Esophagus (tissue), 2 donors: ENCODE data around the gene CCHCR1. TPM values are rescaled to one million over a fixed set of nuclear protein-coding genes. Genes with fewer than 3 reads are reported as not detected.
A peak's percentile ranks its signal among the peaks of the same experiment; 100 is the strongest.

ENCODE experiments used
- H3K27ac ChIP-seq, 2 donors: one replicate each; pipeline ENCODE4 v1.5.1; 2013; ENCODE audit warnings: low read depth in 2 of 2, mild to moderate bottlenecking in 2 of 2, inconsistent platforms in 1 of 2, low read length in 1 of 2, moderate library complexity in 1 of 2
- H3K27me3 ChIP-seq, 2 donors: one replicate each; pipeline ENCODE4 v1.6.1; 2013; ENCODE audit warnings: low read length in 2 of 2, control low read depth in 1 of 2, mild to moderate bottlenecking in 1 of 2; ENCODE audit not compliant: insufficient read depth in 2 of 2, control insufficient read depth in 1 of 2
- H3K36me3 ChIP-seq, 2 donors: one replicate each; pipeline ENCODE4 v1.6.1; 2013; ENCODE audit warnings: low read length in 1 of 2; ENCODE audit not compliant: control insufficient read depth in 2 of 2, insufficient read depth in 2 of 2
- H3K4me1 ChIP-seq, 2 donors: one replicate each; pipeline ENCODE4 v1.6.1; 2013; ENCODE audit warnings: low read length in 1 of 2; ENCODE audit not compliant: control insufficient read depth in 2 of 2, insufficient read depth in 2 of 2
- H3K4me3 ChIP-seq, 2 donors: one replicate each; pipeline ENCODE4 v1.5.1; 2013; ENCODE audit warnings: low read length in 2 of 2, mild to moderate bottlenecking in 2 of 2, low read depth in 1 of 2, moderate library complexity in 1 of 2
- H3K9me3 ChIP-seq, 2 donors: one replicate each; pipeline ENCODE4 v1.6.1; 2013; ENCODE audit warnings: mild to moderate bottlenecking in 2 of 2, low read depth in 1 of 2, low read length in 1 of 2, moderate library complexity in 1 of 2; ENCODE audit not compliant: control insufficient read depth in 2 of 2, insufficient read depth in 1 of 2
- WGBS, 2 donors: extraction: QIAGEN DNeasy Blood & Tissue Kit; methylation state at CpG; one replicate each; pipeline ENCODE4 v1.1.7; 2013; 5-methylcytosine and 5-hydroxymethylcytosine counted together
- polyA plus RNA-seq, 2 donors: library from polyadenylated mRNA; stranded (reverse); fragments of 200-250 nt; gene quantifications; one replicate each; pipeline ENCODE4 v1.2.3, GENCODE V29; 2013
- donor health status: healthy with polysubstance abuse.
- donor health status: Bipolar disorder and iron deficiency.

CCHCR1 gene
- polyA plus RNA-seq, 2 donors, result 10.5 to 15.4 TPM

DNA sequence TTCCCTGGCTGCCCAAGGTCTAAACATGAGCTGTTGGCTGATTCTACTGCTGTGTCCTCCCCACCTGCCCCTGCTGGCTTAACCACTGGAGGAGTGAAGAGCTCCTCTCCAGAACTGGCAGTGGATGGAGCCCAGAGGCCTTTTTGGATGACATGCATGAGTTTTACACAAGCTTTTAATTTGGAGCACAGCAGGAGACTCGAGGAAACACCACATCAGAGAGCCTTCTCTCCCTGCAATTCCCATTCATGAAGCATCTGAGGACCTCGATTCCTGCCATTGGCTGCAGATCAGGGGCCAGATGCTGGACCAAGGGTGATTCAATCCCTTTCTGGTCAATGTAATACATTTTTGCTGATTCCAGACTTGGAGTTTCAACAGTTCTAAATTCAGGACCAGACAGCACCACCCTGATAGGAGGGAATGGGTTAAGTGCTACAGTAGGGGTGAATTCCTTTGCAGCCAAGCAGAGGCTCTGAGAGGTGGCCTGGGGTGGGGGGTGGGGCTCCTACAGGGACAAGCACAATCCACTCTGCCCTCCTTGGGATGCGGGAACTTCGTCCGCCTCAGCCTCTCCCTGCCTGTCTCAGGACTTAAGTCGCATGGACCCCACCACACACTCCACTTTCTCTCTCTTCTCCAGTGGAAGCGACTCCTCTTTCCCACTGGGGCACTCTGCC is 43.6 kb downstream of the CCHCR1 start:
- Histone ChIP-seq H3K4me1 (peaks cover 2 to 17% of the 10 kb centered on the region in 2 donors), H3K9me3 (no peaks in the 10 kb centered on the region), H3K27ac (peak overlapping the region; percentile 51 to 87), H3K27me3 (no peaks in the 10 kb centered on the region), H3K4me3 (no peak overlapping the region), H3K36me3 (no peaks in the 10 kb centered on the region)
- 44 to 53% methylated on average over 6 to 7 of the region's 7 CpGs for WGBS, 2 donors

DNA sequence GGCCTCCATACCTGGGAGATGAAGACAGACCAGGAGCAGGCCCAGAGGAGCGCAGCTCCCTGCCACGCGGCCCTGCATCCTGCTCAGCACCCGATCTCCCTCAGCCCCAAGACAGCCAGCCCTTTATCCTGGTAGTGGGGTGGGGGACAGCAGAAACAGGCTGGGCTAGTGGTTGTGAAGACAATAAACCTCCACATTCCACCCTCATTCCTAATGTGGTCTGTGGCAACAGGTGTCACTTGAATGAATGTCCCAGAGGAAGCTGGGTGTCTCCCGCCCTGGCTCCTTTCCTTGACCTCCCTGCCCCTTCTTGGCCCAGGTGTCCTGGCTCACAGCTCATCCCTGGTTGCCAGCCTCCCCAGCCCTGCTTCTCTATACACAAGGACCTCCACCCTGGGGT is 45.1 kb downstream of the CCHCR1 start, which contains the start of gene C6orf15:
TSS of gene C6orf15 (minus strand) at position 98 of the 400 bp plus-strand sequence. CDS start at position 78, 20 bp downstream.
- H3K27me3 ChIP-seq, result no peaks in the 10 kb centered on the region
- H3K4me3 ChIP-seq, result no peak within 1 kb of the TSS
- H3K36me3 ChIP-seq, result no peaks in the 10 kb centered on the region
- H3K4me1 ChIP-seq, result peaks cover 2 to 17% of the 10 kb centered on the region in 2 donors
- H3K27ac ChIP-seq, result no peak within 1 kb of the TSS
- no peaks in the 10 kb centered on the region for H3K9me3 ChIP-seq
- WGBS, 2 donors, result 95 to 96% methylated on average over 5 of the region's 5 CpGs

DNA sequence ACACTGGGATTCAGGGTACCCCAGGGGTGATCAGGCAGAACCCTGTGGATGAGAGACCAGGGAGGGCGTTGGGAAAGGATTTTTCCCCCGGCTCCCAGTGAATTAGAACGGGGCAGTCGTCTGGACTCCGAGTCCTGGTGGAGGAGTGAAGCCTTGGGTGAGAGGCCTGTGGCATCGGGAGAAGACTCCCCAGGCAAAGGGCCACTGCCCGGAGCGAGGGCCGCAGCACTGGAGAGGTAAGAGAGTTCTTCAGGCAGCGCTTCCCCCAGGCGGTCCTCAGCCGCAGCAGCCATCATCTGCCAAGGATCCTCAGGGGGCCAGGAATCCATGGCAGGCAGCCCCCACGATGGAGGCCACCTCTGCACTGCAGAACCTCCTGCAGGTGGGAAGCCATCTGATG is 45.9 kb downstream of the CCHCR1 start:
- 88% methylated on average over 13 of the region's 13 CpGs for WGBS, 2 donors
- no peak overlapping the region for H3K27ac ChIP-seq
- H3K9me3 ChIP-seq, result no peaks in the 10 kb centered on the region
- H3K4me3 ChIP-seq, result no peak overlapping the region
- peaks cover 2 to 14% of the 10 kb centered on the region in 2 donors for H3K4me1 ChIP-seq
- H3K36me3 ChIP-seq, result no peaks in the 10 kb centered on the region
- no peaks in the 10 kb centered on the region for H3K27me3 ChIP-seq

DNA sequence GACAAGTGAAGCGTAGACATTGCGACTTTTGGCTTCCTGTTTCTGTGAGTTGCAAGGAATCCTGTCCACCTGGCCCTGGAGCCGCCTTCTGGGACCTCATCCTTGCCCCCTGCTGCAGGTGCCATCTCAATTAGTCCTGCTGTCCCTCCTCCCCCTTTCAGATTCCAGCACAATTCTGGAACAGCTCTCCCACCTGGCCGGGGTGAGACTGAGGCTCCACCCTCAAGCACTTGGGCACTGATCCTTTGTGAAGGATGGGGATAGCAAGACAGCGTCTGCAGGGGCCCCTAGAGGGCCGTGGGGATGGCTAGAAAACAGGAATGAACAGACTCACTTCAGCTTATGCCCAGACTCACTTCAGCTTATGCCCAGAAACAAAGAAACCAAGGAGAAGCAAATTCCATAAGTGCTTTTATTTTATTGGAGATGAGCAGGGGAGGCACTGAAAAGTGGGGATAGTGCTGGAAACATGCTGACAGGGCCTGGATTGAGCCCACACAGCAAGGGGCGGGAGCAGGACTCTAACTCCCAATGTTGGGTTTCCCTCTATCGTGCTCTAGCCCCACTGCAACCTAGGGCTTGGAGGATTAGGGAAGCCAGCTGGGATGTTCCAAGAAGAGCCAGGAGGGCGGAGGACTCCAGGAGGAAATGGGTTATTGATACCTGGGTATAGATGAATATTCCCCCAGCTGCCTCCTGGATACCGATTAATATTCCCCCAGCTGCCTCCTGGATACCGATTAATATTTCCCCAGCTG is 46.6 kb downstream of the CCHCR1 start:
- Histone ChIP-seq H3K4me3 (no peak overlapping the region), H3K36me3 (no peaks in the 10 kb centered on the region), H3K4me1 (peaks cover 2 to 12% of the 10 kb centered on the region in 2 donors), H3K27me3 (no peaks in the 10 kb centered on the region), H3K9me3 (no peaks in the 10 kb centered on the region), H3K27ac (no peak overlapping the region)
- WGBS, 2 donors, result 70 to 78% methylated on average over 11 of the region's 11 CpGs

DNA sequence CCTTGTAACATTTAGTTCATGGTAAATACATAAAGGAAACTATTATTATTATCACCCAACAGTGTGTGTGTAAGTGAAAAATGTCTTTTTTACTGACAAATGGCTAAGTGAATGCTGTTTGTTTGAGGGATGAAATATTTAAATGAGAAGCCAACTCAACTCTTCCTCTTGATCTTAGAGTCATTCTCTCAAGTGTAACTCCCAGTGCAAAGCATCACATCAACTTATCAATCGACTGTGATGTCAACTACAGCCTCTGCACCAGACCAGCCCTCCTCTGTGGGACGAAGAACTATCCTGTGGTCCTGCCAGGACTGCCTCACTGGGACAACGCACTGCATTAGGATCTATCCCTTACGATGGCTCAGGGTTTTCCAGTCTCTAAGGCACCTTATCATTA is 50.5 kb downstream of the CCHCR1 start:
- 71 to 74% methylated on average over 4 of the region's 4 CpGs for WGBS, 2 donors
- Histone ChIP-seq H3K27me3 (no peaks in the 10 kb centered on the region), H3K4me1 (peaks cover 0 to 3% of the 10 kb centered on the region in 2 donors), H3K27ac (no peak overlapping the region), H3K4me3 (no peak overlapping the region), H3K9me3 (no peaks in the 10 kb centered on the region), H3K36me3 (no peaks in the 10 kb centered on the region)

DNA sequence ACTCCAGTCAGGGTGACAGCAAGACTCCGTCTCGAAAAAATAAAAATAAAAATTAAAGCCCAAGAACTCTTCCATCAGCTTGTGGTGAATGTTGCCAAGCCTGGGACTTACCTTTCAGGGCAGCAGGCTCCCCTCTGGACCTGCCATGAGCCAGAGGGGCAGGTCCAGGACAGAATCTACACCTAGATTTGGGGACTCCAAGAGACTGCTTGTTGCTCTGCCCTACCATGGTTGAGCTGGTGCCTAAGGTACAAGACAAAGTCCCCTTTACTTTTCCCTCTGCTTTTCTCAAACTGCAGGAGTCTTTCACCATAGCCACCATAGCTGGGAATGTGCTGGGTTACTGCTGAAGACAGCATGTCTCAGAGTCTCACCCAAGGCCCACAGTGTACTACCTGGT is 54.5 kb downstream of the CCHCR1 start:
- no peak overlapping the region for H3K4me3 ChIP-seq
- H3K27me3 ChIP-seq, result no peaks in the 10 kb centered on the region
- H3K27ac ChIP-seq, result no peak overlapping the region
- WGBS, 2 donors, result 95 to 100% methylated on average over 2 of the region's 2 CpGs
- H3K36me3 ChIP-seq, result no peaks in the 10 kb centered on the region
- H3K4me1 ChIP-seq, result peaks cover 0 to 3% of the 10 kb centered on the region in 2 donors
- no peaks in the 10 kb centered on the region for H3K9me3 ChIP-seq

DNA sequence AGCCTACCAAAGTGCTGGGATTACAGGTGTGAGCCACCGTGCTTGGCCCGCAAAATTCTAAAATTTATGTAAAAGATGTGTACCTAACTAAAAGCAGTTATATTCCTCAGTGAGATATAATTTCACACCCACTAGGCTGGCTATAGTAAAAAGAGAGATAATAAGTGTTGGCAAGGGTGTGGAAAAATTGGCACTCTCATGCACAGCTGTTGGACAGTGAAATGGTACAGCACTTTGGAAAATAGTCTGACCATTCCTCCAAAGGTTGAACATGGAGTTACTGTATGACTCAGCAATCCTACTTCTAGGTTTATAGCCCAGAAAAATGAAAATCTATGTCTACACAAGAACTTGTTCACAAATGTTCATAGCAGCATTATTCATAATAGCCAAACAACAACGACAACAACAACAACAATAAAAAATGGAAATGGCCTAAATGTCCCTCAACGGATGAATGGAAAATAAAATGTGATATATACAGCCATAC is 59.1 kb downstream of the CCHCR1 start:
- 85 to 95% methylated on average over 4 of the region's 4 CpGs for WGBS, 2 donors
- no peaks in the 10 kb centered on the region for H3K9me3 ChIP-seq
- H3K27ac ChIP-seq, result no peak overlapping the region
- H3K36me3 ChIP-seq, result no peaks in the 10 kb centered on the region
- H3K4me1 ChIP-seq, result peaks cover 0 to 6% of the 10 kb centered on the region in 2 donors
- H3K27me3 ChIP-seq, result no peaks in the 10 kb centered on the region
- H3K4me3 ChIP-seq, result no peak overlapping the region

DNA sequence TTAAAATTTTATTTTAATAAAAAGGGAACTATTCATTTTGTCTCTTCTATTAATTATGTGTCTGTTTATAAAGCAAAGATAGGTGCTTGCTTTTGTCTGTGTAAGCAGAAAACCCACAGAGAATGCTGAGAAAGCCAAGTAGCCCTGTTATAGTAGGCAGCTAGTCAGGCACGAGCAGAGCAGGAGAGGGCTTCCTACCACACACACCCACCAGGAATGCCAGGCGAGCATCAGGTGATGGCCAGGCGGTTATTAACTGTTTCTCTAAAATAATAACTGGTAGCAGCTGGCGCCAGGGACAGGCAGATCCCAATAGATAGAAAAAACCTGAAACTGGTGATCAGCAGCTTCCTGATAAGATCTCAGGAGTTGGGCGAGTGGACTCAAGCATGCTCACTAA is 60.9 kb downstream of the CCHCR1 start:
- no peak overlapping the region for H3K27ac ChIP-seq
- WGBS, 2 donors, result 79 to 81% methylated on average over 5 of the region's 5 CpGs
- no peaks in the 10 kb centered on the region for H3K9me3 ChIP-seq
- H3K36me3 ChIP-seq, result no peaks in the 10 kb centered on the region
- H3K4me3 ChIP-seq, result no peak overlapping the region
- H3K4me1 ChIP-seq, result peaks cover 0 to 3% of the 10 kb centered on the region in 2 donors
- H3K27me3 ChIP-seq, result no peaks in the 10 kb centered on the region

DNA sequence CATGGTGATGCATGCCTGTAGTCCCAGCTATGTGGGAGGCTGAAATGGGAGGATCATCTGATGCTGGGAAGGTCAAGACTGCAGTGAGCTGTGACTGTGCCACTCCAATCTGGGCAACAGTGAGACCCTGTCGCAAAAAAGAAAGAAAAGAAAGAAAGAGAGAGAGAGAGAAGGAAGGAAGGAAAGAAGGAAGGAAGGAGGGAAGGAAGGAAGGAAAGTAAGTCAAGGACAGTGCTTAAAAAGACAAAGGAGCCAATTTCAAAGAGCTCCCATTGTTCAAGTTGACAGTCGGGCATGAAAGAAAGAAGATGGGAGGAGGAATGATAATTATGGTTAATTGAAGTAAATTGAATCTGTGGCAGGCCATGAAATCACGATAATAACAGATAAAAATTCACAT is 61.4 kb downstream of the CCHCR1 start:
- no peaks in the 10 kb centered on the region for H3K36me3 ChIP-seq
- no peak overlapping the region for H3K27ac ChIP-seq
- peaks cover 0 to 3% of the 10 kb centered on the region in 2 donors for H3K4me1 ChIP-seq
- H3K9me3 ChIP-seq, result no peaks in the 10 kb centered on the region
- H3K27me3 ChIP-seq, result no peaks in the 10 kb centered on the region
- 85 to 90% methylated on average over 3 of the region's 3 CpGs for WGBS, 2 donors
- no peak overlapping the region for H3K4me3 ChIP-seq
